Urothelium cell line (cell line): ENCODE measurements around the gene TNFRSF8.

Source experiments
- DNase-seq: peaks from one replicate; pipeline ENCODE4 v3.0.0; 2011; ENCODE audit warnings: low spot score, mixed read lengths
- FAIRE-seq: peaks from 2 replicates; lab custom pipeline; 2011; peaks lifted over from hg19 to GRCh38; lab: Jason Lieb, UNC

TNFRSF8 gene

DNA sequence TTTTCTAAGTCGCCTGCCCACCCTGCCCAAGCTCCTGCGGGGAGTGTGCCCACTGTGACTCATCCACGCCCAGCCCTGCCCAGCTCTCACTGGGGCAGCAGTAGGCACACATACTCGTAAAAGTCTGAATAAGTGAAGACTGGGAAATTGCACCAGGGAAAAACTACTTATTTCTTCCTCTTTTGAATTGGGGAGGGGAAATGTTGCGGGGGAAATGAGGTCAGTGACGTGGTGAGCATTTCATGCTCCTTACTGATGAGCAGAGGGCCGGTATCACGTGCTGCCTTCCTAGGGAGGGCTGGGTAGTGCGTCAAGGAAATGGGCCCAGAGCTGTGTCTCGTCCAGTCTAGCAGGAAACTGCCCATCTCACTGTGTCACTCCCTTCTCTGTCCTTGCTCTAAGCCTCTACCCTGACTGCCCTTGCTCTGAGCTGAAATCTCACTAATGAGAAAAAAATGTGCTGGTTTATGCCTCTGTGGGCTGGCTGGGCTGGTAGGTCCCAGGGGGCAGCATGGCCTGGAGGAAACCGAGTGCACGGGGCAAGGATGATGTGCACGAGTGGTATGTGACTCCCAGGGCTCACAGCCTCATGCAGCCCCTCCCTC, 90.2 kb downstream of the TNFRSF8 start:
- peak; percentile 52 for DNase-seq

DNA sequence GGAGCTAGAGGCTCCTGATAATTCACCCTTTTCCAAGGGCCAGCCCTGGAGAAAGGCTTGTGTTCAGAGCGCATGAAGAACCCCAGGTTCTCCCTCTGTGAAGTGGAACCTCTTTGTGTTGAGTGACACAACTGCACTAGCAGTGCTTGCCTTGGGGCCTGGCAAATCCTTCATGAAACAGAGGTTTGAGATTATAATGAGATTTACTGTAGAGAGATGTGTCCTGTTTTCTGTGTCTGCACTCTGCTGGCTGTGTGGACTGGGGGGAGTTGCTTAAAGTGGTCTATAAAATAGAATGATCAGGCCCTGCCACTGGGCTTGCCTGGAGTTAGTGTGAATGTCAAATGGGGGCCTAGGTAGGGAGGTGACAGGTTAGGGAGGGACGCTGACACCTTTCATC, 92.2 kb downstream of the TNFRSF8 start:
- DNase-seq = no peak
- FAIRE-seq = no peak

More for the DNA sequence above, 90.2 kb downstream of the TNFRSF8 start:
- FAIRE-seq = peak; percentile 20

DNA sequence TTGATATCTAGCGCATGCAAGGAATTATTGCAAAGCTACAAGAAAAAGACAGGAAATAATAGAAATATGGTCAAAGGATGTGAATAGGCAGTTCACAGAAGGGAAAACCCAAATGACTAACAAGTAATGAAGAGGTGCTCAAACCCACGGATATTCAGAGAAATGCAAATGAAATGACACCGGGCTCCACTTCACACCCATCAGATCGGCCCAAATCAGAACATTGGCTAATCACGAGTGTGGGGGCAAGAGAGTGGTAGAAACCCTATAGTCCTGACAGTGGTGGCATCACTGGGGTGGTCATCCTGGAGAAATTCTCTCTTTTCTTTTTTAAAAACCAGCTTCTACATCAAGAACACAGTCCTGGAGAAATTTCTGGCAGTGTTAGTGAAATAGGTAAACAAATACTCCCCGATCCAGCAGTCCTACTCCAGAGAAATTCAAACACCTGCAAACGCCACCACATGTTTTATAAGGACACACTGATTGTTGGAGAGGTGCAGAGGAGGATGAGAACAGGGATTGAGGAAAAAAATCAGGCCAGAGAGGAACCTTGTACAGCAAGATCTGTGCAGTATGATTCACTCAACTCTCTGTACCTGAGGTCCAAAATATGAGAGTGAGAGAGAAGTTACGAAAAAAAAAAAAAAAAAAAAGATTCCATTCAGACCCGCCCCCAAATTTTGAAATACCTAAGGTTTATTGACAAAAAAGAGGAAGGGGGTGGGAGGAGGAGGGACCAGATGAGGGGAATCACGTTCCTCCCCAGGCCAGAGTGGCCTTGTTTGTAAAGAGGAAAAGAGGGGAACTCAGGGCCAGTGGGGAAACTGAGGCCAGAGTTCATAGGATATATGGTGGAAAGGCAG, 94.5 kb downstream of the TNFRSF8 start:
- FAIRE-seq (no peak), DNase-seq (no peak)

DNA sequence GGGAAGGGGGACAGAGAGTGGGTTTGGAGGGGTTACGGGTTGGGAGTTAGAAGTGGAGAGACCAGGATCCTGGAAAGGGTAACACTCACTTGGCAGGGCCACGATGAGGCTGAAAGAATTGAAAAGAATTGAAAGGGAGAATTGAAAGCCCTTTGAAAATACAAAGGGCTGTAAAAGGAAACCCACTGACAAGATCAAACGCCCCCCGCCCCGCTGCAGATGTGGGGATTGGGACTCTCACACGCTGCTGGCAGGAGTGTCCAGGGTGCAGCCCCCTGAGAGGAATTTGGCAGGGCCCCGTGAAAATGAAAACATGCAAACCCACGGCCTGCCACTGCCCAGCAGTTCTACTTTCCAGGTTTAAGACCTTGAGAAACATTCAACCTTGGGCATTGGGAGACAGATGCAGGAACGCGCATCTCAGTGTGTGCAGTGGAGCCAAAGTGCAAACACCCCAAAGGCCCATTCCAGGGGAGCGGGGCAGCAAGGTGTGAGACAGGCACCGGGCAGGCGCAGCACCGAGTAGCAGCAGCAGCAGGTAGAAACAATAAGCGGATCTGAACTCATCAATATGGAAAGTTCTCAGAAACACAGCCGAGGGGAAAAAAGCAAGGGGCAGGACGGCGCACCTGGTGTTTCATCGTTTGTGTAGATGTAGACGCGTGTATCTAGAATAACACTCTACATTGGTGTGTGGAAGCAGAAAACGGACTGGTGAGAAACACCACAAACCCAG, 95.4 kb downstream of the TNFRSF8 start:
- DNase-seq = no peak
- FAIRE-seq = no peak

DNA sequence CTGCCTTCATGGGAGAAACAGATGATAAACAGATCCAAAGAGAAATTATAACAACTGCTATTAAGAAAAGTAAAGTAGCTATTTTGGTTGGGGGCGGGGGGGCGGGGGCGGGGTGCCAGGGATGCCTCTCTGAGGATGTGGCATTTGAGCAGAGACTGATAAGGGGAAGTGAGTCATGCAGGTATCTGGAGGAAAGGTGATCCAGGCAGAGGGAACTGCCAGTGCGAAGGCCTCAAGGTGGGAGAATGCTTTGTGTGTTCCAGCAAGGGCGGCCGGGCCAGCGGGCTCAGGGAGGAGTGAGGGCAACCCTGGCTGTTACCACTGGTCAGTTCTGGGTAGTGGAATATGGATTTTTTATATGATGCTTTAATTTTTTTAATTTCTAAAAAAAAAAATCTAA, 96.7 kb downstream of the TNFRSF8 start:
- FAIRE-seq (no peak), DNase-seq (peak; percentile 44)

DNA sequence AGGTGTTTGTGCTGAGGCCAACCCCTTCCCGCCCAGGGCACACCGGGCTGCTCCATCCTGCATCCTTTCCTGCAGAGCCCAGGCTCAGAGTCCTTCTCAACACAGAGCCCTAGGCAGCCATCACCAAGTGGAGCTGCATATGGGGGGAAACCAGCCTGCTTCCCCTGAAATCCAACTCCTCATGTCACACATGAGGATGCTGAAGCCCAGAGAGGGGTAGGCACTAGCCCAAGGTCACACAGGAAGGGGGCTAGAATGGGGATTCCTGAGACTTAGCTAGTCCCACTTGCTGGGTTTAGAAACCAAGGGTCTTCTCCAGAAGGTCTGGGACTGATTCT, 98.2 kb downstream of the TNFRSF8 start:
- FAIRE-seq (no peak), DNase-seq (no peak)

DNA sequence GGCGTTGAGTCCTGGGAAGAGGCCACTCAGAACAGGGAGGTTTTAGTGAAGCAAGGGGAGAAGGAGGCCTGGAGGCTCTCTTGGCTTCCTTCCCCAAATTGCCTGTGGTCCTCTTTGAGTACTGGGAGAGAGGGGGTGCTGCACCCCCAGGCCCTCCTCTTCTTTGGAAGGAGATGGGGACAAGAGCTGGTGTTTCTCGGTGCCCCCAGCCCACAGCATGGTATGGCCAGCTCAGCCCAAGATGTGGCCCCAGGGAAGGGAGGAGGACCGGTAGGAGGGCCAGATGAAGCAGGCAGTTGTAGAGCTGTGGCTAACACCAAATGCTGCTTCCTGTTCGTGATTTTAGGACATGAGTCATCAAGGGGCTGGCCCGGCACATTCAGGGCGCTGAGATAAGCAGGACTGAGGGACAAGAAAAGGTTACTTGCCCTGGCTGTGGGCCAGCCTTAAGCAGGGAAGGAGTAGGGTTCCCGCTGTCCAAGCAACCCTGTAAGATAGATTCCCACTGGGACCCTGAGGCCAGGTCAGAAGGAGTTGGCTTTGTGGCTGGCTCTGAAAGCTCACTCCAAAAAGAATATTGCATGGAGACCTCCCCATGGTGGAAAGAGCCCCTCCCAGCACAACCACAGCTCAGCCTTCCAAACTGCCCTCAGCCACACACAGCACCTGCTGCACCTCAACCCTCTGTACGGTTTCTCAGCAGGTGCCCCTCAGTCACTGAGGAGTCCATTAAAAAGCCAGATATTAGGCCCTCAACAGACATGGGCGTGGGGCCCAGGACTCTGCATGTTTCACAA, 98.8 kb downstream of the TNFRSF8 start:
- FAIRE-seq (peak; percentile 50), DNase-seq (peak; percentile 92)

DNA sequence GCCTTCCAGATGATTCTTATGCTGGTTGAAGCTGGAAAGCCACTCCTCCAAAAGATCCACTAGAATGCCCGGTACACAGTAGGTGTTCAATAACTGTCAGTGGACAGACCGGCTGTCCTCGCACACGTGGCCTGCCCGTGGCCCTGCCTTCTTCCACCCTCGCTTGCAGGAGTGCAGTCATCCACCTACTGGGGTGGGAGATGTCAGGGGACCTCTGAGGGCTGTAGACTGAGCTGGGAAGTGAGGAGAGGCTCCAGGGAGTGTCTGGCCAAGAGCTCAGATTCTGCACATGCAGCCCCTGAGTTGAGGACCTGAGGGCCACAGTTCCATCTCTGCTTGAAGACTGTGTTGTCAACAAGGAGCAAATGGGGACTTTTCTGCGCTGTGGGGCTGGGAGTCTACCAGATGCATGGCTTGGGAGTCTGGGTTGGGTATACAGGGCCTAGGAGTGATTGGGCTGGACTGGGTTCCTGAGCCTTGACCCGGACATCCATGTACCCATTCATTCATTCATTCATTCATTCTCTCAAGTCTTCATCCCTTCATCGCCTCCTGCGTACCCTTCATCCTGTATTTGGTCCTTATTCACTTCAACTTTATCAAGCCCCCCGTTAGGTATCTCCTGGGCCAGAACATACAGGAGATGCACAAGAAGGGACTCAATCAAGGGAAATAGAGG, 99.5 kb downstream of the TNFRSF8 start:
- DNase-seq (no peak), FAIRE-seq (no peak)

DNA sequence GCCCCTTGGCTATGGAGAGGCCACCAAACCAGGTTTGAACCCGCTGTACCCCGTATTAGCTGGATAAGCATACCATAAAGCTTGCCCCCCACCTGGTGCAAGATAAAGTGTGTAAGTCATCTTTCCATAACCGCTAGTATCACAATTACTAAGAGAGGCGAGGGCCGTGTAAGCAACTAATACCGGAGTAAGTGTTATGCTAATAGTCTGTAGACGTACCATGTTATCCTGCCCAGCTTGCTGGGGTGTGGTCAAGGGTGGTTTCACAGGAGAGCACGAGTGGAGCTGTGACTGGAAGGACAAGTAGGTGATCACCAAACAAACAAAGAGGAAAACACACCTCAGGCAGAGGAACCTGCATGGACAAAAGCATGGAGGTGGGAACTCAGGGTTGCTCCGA, 100.1 kb downstream of the TNFRSF8 start:
- FAIRE-seq = no peak
- no peak for DNase-seq

DNA sequence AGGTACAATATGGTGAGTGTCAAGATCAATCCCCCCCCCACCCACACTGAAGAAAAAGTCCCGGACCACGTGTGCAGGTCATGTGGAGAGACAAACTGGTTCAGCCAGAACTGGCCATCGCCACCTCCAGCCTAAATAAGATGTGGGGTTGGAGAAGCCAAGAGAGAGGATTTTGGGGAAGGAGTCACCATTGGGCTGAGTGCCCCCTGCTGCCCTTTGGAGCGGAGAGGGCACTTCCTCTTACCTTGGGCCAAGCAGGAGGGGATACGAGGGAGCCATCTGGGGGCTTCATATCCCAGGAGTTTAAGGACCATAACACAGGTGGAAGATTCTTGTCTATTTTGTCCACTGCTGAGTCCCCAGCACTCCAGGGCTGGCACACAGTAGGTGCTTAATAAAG, 101.1 kb downstream of the TNFRSF8 start:
- FAIRE-seq = no peak
- DNase-seq = no peak

DNA sequence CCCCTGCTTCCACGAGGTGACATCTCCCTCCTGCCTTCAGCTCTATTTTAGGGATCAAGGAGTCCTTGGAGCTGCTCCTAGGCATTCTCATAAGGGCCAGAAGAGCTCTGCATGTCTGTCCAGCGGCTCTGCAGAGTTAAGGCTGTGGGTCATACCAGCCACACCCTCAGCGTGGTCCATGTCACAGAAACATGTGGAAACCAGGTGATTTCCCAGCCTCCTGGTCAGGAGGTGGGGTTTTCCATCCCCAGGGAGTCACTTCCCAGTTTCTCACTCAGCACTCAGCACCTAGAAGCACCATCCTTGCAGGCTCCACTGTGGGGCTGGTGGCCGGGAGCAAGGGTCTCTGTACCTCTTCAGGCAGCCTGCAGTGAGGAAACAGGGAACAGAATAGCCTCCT, 102.2 kb downstream of the TNFRSF8 start:
- FAIRE-seq (no peak), DNase-seq (no peak)

DNA sequence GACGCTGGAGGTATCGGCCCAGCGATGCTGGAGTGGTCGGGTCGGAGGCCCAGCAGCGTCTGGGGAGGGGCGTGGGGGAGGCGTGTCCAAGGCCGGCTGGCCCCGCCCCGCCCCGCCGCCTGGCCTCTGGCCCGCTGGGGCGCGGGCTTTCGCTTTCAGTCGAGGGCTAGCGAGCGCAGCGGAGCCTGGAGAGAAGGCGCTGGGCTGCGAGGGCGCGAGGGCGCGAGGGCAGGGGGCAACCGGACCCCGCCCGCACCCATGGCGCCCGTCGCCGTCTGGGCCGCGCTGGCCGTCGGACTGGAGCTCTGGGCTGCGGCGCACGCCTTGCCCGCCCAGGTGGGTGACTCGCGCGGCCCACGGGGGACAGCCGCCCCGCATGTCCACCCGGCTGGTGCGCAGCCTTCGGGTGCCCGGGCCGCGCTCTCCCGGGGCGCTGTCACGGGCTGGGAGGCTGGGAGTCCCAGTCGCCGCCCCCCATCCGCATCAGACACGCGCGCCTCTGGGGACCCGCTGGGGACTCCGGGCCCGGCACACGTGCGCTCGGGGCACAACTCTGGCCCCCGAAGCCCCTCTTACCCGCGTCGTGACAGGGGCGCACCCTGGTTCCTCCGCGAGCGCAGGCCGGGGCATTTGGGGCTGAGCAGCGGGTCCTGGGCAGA, 103.9 kb downstream of the TNFRSF8 start, which contains the start of gene TNFRSF1B:
Gene TNFRSF1B, plus strand, starts transcription at position 158 of the 659 bp plus-strand sequence. Its CDS starts 101 bp downstream, at position 259.
- FAIRE-seq (no peak), DNase-seq (no peak)

DNA sequence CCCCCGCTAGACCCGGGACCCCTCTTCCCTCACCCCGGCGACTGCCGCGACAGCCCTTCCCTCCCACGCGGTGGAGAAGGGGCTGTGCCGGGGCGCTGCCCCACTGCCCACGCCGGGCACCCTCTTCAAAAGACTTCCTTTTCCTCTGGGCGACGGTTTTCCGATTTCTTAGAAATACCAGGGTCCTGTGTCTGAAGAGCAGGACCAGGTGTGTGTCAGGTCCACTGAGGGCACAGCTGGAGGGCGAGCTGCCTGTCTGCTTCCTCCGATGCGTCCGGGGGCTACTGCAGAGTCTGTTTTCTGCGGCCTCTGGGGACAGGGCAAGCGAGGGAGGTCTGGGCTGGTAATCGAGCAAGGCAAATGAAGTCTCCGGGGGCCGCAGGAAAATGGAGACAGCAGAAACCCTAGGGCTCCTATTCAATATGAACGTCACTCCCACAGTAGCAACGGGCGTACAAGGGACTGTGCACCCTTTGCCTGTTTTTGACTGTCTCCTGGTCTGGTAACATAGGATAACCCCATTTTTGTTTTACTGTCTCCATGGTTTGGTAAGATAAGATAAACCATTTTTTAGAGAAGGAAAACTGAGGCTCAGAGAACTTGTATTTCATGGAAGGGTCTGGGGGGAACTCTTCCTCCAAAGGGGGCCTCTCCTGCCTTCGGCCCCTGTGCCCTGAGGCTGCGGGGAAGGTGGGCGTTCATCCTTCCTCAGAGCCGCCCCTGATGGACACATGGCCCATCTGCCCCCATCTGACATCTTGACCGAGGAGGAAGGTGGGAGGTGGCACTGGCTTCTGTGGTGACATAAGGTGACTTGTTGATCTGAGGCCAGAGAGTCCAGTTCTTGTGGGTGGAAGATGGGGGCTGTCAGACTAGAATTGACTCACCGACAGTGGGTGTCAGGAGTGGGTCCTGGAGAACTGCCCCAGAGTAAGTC, 104.7 kb downstream of the TNFRSF8 start:
- DNase-seq (no peak), FAIRE-seq (no peak)

DNA sequence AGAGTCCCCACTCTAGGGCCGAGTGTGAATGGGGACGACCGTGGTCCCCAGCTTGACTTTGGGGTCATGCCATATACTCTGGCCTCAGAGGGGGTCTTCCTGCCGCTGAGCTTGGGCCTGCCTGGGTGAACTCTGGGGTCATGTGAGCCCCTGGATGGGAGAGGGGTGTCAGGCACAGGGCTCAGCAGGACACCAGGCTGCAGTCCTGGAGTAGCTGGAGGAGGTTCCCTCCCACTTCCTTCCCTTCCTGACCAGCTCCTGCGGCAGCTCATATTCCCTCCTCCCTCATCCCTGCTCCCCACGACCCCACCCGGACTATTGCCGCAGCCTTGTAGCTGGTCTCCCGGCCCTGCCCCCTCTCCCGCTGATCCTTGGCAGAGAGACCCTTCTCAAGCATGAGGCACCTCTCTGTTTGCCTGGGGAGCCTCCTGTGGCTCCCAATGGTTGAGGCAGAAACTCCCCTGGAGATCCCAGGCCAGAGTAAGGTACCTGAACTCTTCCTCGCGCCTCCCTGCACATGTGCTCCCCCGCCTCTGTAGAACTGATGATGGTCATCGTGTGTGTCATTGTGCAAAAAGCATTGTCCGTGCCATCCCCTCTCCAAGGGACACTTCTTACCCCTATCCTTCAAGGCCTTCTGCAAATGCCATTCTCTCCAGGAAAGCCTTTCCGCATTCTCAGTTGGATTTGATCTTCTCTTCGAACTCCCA, 105.5 kb downstream of the TNFRSF8 start:
- FAIRE-seq = no peak
- DNase-seq = no peak

DNA sequence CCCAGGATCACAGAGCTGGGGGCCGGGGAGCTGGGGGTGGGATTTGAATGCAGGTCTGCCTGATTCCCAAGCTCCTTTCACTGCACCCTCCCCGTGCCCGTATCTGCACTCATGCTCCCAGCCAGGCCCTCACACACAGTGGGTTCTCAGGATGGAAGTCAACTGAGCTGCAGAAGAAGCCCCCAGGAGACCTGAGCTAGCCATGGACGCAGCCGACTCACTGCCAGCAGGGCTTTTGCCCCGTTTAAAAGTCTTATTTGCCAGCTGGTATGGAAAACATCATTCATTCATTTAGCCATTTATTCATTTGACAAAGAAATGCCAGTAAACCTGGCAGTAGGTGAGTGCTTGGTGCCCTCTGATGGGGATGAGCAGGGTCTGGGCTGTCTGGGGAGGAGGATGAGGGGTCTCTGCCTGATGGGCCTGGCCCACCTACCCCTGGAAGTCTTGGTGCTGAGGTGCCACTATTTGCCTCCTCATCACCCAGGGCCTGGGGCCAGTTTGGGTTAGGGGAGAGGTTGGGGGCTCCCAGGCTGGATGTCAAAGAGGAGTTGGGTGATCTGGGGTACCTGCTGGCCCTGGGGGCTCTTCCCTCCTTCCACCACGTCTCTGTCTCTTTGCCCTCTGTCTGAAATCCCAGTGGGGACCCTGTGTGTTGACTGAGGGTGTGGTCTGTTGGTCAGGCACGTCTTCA, 106.5 kb downstream of the TNFRSF8 start:
- FAIRE-seq (no peak), DNase-seq (no peak)

DNA sequence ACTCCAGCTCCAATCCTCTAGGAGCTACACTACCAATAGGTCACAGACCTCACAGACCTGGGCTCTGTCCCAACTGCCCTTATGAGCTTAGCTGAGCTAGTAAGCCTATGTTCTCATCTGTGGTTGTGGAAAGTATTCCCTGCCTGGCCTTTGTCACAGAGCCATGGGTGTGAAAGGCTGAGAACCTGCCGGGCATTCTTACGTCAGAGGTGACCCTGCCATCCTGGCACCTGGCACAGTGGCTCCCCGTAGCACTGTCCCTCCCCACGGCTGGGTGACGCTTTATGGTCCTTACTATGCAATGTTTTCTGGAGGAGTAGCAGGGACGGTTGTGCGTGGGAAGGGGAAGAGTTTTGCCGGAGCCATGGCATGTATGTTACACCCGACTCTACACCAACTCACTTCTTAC, 107.2 kb downstream of the TNFRSF8 start:
- FAIRE-seq (no peak), DNase-seq (no peak)

DNA sequence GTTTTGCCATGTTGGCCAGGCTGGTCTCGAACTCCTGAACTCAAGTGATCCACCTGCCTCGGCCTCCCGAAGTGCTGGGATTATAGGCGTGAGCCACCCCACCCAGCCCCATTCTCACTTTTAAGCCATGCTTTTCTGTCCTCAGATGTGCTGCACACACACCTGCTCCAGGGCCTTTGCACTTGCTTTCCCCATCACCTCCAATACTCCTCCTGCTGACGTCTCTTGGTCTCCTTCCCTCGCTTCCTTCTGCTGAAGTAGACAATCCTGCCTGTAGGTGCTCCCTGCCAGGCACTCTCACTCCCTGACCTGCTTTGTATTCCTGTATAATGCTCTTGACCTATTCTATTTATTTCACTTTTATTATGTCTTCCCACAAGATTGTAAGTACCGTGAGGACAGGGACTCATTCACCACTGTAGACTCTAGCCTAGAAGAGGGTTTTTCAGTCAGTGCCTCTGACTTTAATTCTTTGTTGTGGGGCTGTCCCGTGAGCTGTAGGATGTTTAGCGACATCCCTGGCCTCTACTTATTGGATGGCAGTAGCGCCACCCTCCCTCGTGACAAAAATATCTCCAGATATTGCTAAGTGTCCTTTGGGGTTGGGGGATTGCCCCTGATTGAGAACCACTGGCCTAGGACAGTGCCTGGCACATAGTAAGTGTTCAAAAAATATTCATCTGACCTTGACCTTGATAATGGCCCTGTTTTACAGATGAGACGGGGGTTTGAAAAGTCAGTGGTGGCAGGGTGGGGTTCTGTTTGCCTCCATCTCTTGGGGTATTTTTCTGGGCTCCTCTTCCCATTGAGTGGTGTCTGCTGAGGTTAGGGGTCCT, 108.3 kb downstream of the TNFRSF8 start:
- FAIRE-seq = no peak

More for the DNA sequence above, 108.3 kb downstream of the TNFRSF8 start:
- DNase-seq = no peak
